A673 (cell line): ENCODE data around the gene FASTK.

Experiments used
- EZH2 ChIP-seq: fragments of 200-600 bp; sonication (generic); IDR thresholded peaks from 2 replicates; pipeline ENCODE4 v1.6.1; 2017; ENCODE audit warnings: borderline replicate concordance, low read depth, mild to moderate bottlenecking, mixed read lengths, antibody characterized with exemption, low read length; ENCODE audit not compliant: poor library complexity, severe bottlenecking
- TF ChIP-seq, protein P1 (sequence below): fragments of 300-800, 200-600 bp; sonication (generic); conservative IDR thresholded peaks from 2 replicates; pipeline ENCODE4 v1.5.1; 2017; ENCODE audit warnings: low read depth, mild to moderate bottlenecking, antibody characterized with exemption, low read length, moderate library complexity, mixed read lengths

DNA sequence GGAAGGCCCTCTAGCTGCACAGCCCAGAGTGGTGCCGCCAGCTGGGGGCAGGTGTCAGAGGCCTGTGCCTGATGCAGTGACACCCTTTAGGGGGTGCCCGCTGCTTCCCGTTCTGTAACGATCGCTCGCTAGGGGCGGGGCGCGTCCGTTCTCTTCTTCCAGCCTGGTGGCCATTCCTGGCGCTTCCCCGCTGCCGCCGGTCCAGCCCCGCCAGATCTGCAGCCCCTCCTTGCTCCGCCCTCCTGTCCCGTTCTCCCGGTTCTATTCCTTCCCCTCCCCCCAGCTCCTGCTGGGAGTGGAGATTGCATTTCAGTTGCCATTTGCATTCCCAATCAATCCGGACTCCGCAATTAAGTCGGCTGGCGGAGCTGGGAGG lies 44.8 kb upstream of the FASTK start:
- TF ChIP-seq, protein P1, sequence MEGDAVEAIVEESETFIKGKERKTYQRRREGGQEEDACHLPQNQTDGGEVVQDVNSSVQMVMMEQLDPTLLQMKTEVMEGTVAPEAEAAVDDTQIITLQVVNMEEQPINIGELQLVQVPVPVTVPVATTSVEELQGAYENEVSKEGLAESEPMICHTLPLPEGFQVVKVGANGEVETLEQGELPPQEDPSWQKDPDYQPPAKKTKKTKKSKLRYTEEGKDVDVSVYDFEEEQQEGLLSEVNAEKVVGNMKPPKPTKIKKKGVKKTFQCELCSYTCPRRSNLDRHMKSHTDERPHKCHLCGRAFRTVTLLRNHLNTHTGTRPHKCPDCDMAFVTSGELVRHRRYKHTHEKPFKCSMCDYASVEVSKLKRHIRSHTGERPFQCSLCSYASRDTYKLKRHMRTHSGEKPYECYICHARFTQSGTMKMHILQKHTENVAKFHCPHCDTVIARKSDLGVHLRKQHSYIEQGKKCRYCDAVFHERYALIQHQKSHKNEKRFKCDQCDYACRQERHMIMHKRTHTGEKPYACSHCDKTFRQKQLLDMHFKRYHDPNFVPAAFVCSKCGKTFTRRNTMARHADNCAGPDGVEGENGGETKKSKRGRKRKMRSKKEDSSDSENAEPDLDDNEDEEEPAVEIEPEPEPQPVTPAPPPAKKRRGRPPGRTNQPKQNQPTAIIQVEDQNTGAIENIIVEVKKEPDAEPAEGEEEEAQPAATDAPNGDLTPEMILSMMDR, result 0 out of 2 replicates have a peak, but pooled peaks have one; percentile 20
- no peak for TF ChIP-seq EZH2
